IMR-90 (cell line): ENCODE measurements around the gene RIMOC1. TPM values are rescaled to one million over a fixed set of nuclear protein-coding genes. Genes with fewer than 3 reads are reported as not detected.

ENCODE experiments used
- ATAC-seq: fragments of 200-7000 bp; cut with Tn5 transposase; 2 replicates; pipeline ENCODE4 v1.9.1; 2020; ENCODE audit warnings: low read depth, mild to moderate bottlenecking, moderate library complexity
- BruUV-seq: library from RNA; stranded (reverse); fragments of 400-500 nt; replicated peaks from 2 replicates; lab custom pipeline; 2021; lab: Mats Ljungman, UMichigan
- CTCF ChIA-PET: fragments of 300-600 bp; formaldehyde crosslinking; extraction: SDS; loops from one replicate; lab custom pipeline; 2021; ENCODE audit warnings: antibody characterized with exemption; lab: Yijun Ruan, JAX
- POLR2A ChIA-PET: fragments of 300-600 bp; sonication (Branson Sonifier 250); formaldehyde crosslinking; loops from one replicate; lab custom pipeline; 2022; ENCODE audit warnings: antibody characterized with exemption; ENCODE audit not compliant: unreplicated experiment; lab: Charles Lee
- DNase-seq: peaks from one replicate; pipeline ENCODE4 v3.0.0; 2013
- H2AFZ ChIP-seq: replicated peaks from 2 replicates; pipeline ENCODE3; 2013; ENCODE audit warnings: low read length, mild to moderate bottlenecking; ENCODE audit not compliant: poor library complexity
- H2AK5ac ChIP-seq: 2 replicates; pipeline ENCODE4 v1.6.1; 2013; ENCODE audit warnings: low read depth, low read length, inconsistent platforms
- H2AK9ac ChIP-seq: replicated peaks from 2 replicates; pipeline ENCODE3; 2013; ENCODE audit warnings: mild to moderate bottlenecking, low read depth, low read length, moderate library complexity; ENCODE audit not compliant: poor library complexity
- H2BK120ac ChIP-seq: 2 replicates; pipeline ENCODE4 v1.6.1; 2013; ENCODE audit warnings: low read depth, low read length, inconsistent platforms
- H2BK15ac ChIP-seq: 3 replicates; pipeline ENCODE4 v1.6.1; 2013; ENCODE audit warnings: low read depth, low read length, inconsistent platforms
- H2BK20ac ChIP-seq: 2 replicates; pipeline ENCODE4 v1.6.1; 2013; ENCODE audit warnings: low read depth, mild to moderate bottlenecking, inconsistent platforms, low read length, moderate library complexity
- H2BK5ac ChIP-seq: 2 replicates; pipeline ENCODE4 v1.6.1; 2013; ENCODE audit warnings: mild to moderate bottlenecking, low read depth, low read length, inconsistent platforms; ENCODE audit not compliant: poor library complexity, severe bottlenecking
- H3K14ac ChIP-seq: replicated peaks from 2 replicates; pipeline ENCODE4 v1.6.1; 2013; ENCODE audit warnings: low read depth, low read length, inconsistent platforms
- H3K18ac ChIP-seq: 2 replicates; pipeline ENCODE4 v1.6.1; 2013; ENCODE audit warnings: low read depth, low read length, control low read depth
- H3K23ac ChIP-seq: 2 replicates; pipeline ENCODE4 v1.6.1; 2013; ENCODE audit warnings: low read depth, low read length, inconsistent platforms
- H3K27ac ChIP-seq: 2 replicates; pipeline ENCODE4 v1.5.1; 2013; ENCODE audit warnings: mild to moderate bottlenecking, control low read depth, low read length; ENCODE audit not compliant: insufficient read depth
- H3K27me3 ChIP-seq: 2 replicates; pipeline ENCODE4 v1.6.1; 2013; ENCODE audit warnings: low read length; ENCODE audit not compliant: control insufficient read depth, insufficient read depth
- H3K36me3 ChIP-seq: 2 replicates; pipeline ENCODE4 v1.6.1; 2013; ENCODE audit warnings: low read length, mixed read lengths; ENCODE audit not compliant: control insufficient read depth, insufficient read depth
- H3K4ac ChIP-seq: 2 replicates; pipeline ENCODE4 v1.6.1; 2013; ENCODE audit warnings: low read depth, low read length, inconsistent platforms
- H3K4me1 ChIP-seq: 2 replicates; pipeline ENCODE4 v1.6.1; 2013; ENCODE audit warnings: low read length, mixed read lengths; ENCODE audit not compliant: control insufficient read depth, insufficient read depth
- H3K4me2 ChIP-seq: 2 replicates; pipeline ENCODE4 v1.6.1; 2013; ENCODE audit warnings: low read depth, mild to moderate bottlenecking, control low read depth, low read length, moderate library complexity
- H3K4me3 ChIP-seq: 2 replicates; pipeline ENCODE4 v1.5.1; 2013; ENCODE audit warnings: low read depth, mild to moderate bottlenecking, control low read depth, low read length, moderate library complexity; ENCODE audit not compliant: insufficient read depth
- H3K56ac ChIP-seq: 2 replicates; pipeline ENCODE4 v1.6.1; 2013; ENCODE audit warnings: low read length, inconsistent platforms; ENCODE audit not compliant: insufficient read depth; ENCODE audit errors: extremely low read depth
- H3K79me1 ChIP-seq, 2 experiments: 2 replicates each; pipeline ENCODE4 v1.6.1; 2013; ENCODE audit warnings: low read length in 2 of 2, inconsistent platforms in 1 of 2, low read depth in 1 of 2
- H3K9ac ChIP-seq: 2 replicates; pipeline ENCODE4 v1.6.1; 2013; ENCODE audit warnings: low read depth, low read length, control low read depth
- H3K9me1 ChIP-seq: 2 replicates; pipeline ENCODE4 v1.6.1; 2013; ENCODE audit warnings: low read length, inconsistent platforms; ENCODE audit not compliant: insufficient read depth
- H3K9me3 ChIP-seq: 2 replicates; pipeline ENCODE4 v1.6.1; 2013; ENCODE audit warnings: low read length; ENCODE audit not compliant: control insufficient read depth, insufficient read depth
- H4K20me1 ChIP-seq: 2 replicates; pipeline ENCODE4 v1.6.1; 2013; ENCODE audit warnings: low read length, inconsistent platforms; ENCODE audit not compliant: insufficient read depth
- H4K5ac ChIP-seq: 2 replicates; pipeline ENCODE4 v1.6.1; 2013; ENCODE audit warnings: mild to moderate bottlenecking, low read depth, low read length, control low read depth
- H4K8ac ChIP-seq, 2 experiments: 2 replicates each; pipeline ENCODE4 v1.6.1; 2013; ENCODE audit warnings: low read depth in 2 of 2, low read length in 2 of 2, control low read depth in 1 of 2, inconsistent platforms in 1 of 2
- H4K91ac ChIP-seq: 2 replicates; pipeline ENCODE4 v1.6.1; 2013; ENCODE audit warnings: low read depth, low read length, inconsistent platforms; ENCODE audit not compliant: insufficient read depth
- CHD1 ChIP-seq: IDR thresholded peaks from 2 replicates; pipeline ENCODE4 v1.6.1; 2012; ENCODE audit warnings: low read depth, low read length, improper control_type of control experiment
- POLR2A ChIP-seq: IDR thresholded peaks from 2 replicates; pipeline ENCODE4 v1.6.1; 2012; ENCODE audit warnings: mild to moderate bottlenecking, low read depth, low read length
- WGBS, 2 experiments: methylation state at CpG; one replicate each; pipeline versions ENCODE4 v1.1.5 to v1.1.7; 2013; ENCODE audit warnings: missing lambda C conversion rate in 2 of 2; ENCODE audit not compliant: insufficient read length in 1 of 2; ENCODE audit errors: extremely low coverage in 2 of 2; 5-methylcytosine and 5-hydroxymethylcytosine counted together
- dilution Hi-C: fragments of 300-500 bp; cut with HindIII; formaldehyde crosslinking; loops from one replicate; pipeline ENCODE4 v1.14.3; 2018; ENCODE audit warnings: low sequenced_read_pairs; ENCODE audit not compliant: unreplicated experiment
- in situ Hi-C: fragments of 300-500 bp; cut with MboI; formaldehyde crosslinking; loops from 3 replicates; pipeline ENCODE4 v1.14.3; 2019; ENCODE audit warnings: low sequenced_read_pairs, inconsistent platforms, mixed read lengths
- intact Hi-C: fragments of 100-400 bp; cut with micrococcal nuclease; formaldehyde crosslinking; loops from 2 replicates; pipeline ENCODE4 v1.10.0; 2022
- polyA plus RNA-seq, 3 experiments: library from polyadenylated mRNA; depleted of rRNA; stranded (reverse); fragments of >200 nt; gene quantifications; 2 replicates each; pipeline ENCODE4 v1.2.3, GENCODE V29; 2012; ENCODE audit warnings: low replicate concordance in 1 of 3
- total RNA-seq: library from RNA; depleted of rRNA; stranded (reverse); fragments of >200 nt; gene quantifications from 2 replicates; pipeline ENCODE4 v1.2.3, GENCODE V29; 2012; rRNA removed

RIMOC1 gene
- total and polyA plus RNA-seq, 2 of the 4 experiments (the other 2 are of a cell fraction): 4.1 to 9.0 TPM

GRCh38 chr5:41951224-41951623 is 47.1 kb downstream of the RIMOC1 start:
- no peak overlapping the region for H3K27ac ChIP-seq
- intact Hi-C loops: no loop called here
- ATAC-seq (no peak), DNase-seq (no peak)
- H2BK15ac ChIP-seq: no peak overlapping the region
- no TSS peak for BruUV-seq
- no peaks in the 10 kb centered on the region for H3K27me3 ChIP-seq
- H3K36me3 ChIP-seq: no peaks in the 10 kb centered on the region
- no peaks in the 10 kb centered on the region for H3K79me1 ChIP-seq
- no peak overlapping the region for H3K14ac ChIP-seq
- TF ChIP-seq POLR2A (no peak), CHD1 (no peak)
- no peak overlapping the region for H2BK5ac ChIP-seq
- no peaks in the 10 kb centered on the region for H3K4me1 ChIP-seq
- H3K9ac ChIP-seq: no peak overlapping the region
- no peak overlapping the region for H2AK5ac ChIP-seq
- H4K20me1 ChIP-seq: no peaks in the 10 kb centered on the region
- no CpG with 5 or more reads among the region's 3 CpGs for WGBS, 2 experiments
- H2AK9ac ChIP-seq: no peak overlapping the region
- H3K56ac ChIP-seq: no peak overlapping the region
- H2AFZ ChIP-seq: no peak overlapping the region
- no peak overlapping the region for H4K91ac ChIP-seq
- dilution Hi-C loops: no loop called here
- ChIA-PET POLR2A (no interaction called here), CTCF (no interaction called here)
- H3K4ac ChIP-seq: no peak overlapping the region
- H3K9me1 ChIP-seq: no peaks in the 10 kb centered on the region; the same call in 1 of the 2 replicates
- H3K4me3 ChIP-seq: no peak overlapping the region
- no peak overlapping the region for H3K18ac ChIP-seq
- no peak overlapping the region for H2BK20ac ChIP-seq
- no peak overlapping the region for H3K4me2 ChIP-seq
- no peak overlapping the region for H3K23ac ChIP-seq
- in situ Hi-C loops: no loop called here
- H4K8ac ChIP-seq: no peak overlapping the region
- no peaks in the 10 kb centered on the region for H3K9me3 ChIP-seq
- H2BK120ac ChIP-seq: no peak overlapping the region
- H4K5ac ChIP-seq: no peak overlapping the region

Other genes with a start within 250 kb of the RIMOC1 start
- 16.3 and 24.7 TPM in 2 replicates for gene OXCT1, start 33.9 kb upstream of the RIMOC1 start, total RNA-seq
- 10.5 and 14.2 TPM in 2 replicates for gene OXCT1, start 33.9 kb upstream of the RIMOC1 start, polyA plus RNA-seq (2012; rRNA removed)
- 4.1 and 8.3 TPM in 2 replicates for gene FBXO4, start 20.9 kb downstream of the RIMOC1 start, total RNA-seq
- 3.5 TPM in 2 replicates for gene FBXO4, start 20.9 kb downstream of the RIMOC1 start, polyA plus RNA-seq (2012; rRNA removed)